Brain pericyte (primary cell): ENCODE results near the gene C1QTNF5.

Source experiments
- DNase-seq: peaks from one replicate; pipeline ENCODE4 v3.0.0-alpha.2; 2012; ENCODE audit warnings: low read depth, low spot score

C1QTNF5 gene

DNA sequence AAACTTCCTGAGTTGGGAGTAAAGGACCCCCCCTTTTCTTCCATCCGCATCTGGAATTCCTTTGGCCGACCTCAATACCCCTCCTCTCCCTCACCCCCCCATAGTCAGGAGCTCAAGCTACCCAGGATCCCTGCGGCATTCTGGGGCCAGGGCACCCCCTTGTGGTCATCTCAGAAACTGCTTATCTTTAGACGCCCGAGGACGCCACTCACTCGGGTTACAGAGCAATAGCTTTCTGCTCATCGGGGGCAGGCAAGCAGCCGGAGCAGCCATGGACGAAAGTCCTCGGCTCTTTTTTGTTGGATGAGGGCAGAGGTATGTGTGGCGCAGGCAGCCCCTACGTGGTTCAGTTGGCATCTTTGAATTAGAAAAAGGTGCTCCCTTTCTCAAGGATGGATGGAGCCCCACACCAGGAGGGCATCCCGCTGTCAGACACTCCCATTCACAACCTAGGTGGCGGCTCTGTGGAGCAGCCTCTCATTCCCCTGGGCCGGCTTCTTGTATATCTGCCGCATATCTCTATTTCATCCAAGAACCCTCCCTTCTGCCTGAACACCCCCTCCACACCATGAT, 2.3 kb downstream of the C1QTNF5 start:
- no peak for DNase-seq

DNA sequence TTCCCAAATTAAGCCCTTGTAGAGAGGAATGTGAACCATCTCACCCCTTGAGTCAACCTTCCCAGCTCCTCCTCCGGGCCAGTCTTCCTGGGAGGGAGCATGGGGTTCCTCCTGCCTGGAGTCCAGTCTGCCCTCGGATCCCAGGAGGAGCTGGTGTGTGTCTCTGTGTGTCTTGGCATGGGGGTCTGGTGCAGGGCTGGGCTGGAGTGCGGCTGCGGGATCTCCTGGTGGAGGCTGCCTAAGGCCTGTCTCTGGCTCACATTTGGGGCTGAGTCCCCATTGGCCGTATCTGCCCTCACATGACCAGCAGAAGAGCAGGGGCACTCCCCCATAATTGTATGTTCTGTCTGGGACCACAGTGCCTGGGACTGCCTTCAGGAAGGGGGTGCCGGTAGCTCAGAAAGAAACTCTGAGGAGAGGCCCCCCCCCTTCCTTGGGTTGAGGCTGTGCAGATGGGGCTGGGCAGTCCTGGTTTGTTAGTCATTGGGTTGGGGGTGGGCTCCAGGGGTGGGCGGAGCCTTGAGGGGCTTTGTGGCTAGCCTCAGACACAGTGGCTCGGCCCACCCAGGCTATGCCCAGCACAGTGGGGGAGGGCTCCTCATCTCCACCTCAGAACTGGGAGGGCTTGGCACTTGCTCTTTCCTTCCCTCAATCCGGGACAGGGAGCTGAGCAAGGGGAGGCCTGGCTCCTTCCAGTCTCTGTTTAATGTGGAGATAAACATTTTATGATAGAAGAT, 2.9 kb downstream of the C1QTNF5 start:
- DNase-seq, result no peak

GRCh38 chr11:119336744-119337469, 3.8 kb downstream of the C1QTNF5 start:
- DNase-seq, result no peak

DNA sequence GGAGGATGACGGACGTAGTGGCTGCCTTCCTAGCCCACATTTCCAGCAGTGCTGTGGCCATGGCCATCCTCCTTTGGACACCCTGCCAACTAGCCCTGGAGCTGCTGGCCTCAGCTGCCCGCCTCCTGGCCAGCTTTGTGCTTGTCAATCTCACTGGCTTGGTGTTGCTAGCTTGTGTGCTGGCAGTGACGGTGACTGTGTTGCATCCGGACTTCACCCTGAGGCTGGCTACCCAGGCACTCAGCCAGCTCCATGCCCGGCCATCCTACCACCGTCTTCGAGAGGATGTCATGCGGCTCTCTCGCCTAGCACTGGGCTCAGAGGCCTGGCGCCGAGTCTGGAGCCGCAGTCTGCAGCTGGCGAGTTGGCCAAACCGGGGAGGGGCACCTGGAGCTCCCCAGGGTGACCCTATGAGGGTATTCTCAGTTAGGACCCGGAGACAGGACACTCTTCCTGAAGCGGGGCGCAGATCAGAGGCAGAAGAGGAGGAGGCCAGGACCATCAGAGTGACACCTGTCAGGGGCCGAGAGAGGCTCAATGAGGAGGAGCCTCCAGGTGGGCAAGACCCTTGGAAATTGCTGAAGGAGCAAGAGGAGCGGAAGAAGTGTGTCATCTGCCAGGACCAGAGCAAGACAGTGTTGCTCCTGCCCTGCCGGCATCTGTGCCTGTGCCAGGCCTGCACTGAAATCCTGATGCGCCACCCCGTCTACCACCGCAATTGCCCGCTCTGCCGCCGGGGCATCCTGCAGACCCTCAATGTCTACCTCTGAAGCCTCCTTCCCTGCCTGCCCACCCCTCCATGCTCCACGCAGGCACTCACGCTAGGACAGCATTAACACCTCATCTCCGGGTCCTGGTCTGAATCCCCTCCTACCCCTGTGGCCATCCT, 4.8 kb downstream of the C1QTNF5 start:
- DNase-seq, result no peak

GRCh38 chr11:119335091-119335654, 5.5 kb downstream of the C1QTNF5 start:
- no peak for DNase-seq

DNA sequence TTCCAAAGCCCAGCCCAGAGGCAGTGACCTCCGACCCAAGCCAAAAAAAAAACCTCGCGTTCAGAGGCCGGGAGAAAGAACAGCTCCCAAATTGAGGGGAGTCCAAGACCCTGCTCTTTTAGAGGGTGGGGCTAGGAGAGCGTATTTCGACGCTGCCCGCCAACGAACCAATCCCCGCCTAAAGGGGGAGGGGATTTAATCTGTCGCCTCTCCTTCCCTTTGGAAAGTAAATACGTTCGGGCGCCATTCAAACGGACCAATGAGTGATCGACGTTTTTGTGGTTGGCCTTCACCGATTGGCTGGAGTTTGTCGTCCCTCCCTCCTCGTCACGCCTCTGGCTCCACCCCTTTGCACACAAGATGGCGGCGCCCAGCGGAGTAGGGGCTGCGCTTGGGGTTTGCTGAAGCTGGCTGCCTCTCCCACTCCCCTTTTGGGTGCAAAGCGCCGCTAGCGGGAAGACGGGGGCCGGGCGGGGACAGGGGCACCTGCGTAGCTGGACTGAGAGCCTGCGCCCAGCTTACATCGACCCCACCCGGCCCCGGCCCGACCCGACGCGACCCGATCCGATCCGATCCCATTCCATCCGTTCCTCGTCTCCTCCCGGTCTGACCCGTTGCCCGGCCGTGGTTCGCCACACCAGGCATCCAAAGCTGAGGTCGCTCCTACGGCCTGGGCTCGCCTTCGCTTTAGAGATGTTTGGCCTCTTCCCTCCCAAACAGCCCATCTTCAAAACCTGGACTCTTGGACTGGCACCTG, 6.3 kb downstream of the C1QTNF5 start, which contains the start of gene RNF26:
Gene RNF26, plus strand, starts transcription at position 354 of the 757 bp plus-strand sequence. CDS start 596 bp downstream, outside the sequence.
- peak; percentile 86 for DNase-seq

GRCh38 chr11:119332111-119332765, 8.4 kb downstream of the C1QTNF5 start:
- DNase-seq, result no peak

- DNase-seq, result no peak
These were observed 10.4 kb downstream of the C1QTNF5 start for GRCh38 chr11:119330237-119330636.

DNA sequence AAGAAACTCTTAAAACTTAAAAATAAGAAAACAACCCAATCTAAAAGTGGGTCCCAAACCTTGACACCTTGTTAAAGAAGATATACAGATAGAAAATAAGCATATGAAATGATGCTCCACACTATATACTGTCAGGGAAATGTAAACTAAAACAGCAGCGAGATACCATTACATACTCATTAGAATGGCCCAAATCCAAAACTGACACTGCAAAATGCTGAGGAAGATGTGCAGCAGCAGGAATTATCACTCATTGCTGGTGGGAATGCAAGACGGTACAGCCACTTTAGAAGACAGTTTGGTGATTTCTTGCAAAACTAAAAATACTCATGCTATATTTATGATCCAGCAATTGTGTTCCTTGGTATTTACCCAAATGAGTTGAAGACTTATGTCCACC, 11.4 kb downstream of the C1QTNF5 start:
- no peak for DNase-seq

- no peak for DNase-seq
These were observed 16.5 kb downstream of the C1QTNF5 start for GRCh38 chr11:119324189-119324588.

DNA sequence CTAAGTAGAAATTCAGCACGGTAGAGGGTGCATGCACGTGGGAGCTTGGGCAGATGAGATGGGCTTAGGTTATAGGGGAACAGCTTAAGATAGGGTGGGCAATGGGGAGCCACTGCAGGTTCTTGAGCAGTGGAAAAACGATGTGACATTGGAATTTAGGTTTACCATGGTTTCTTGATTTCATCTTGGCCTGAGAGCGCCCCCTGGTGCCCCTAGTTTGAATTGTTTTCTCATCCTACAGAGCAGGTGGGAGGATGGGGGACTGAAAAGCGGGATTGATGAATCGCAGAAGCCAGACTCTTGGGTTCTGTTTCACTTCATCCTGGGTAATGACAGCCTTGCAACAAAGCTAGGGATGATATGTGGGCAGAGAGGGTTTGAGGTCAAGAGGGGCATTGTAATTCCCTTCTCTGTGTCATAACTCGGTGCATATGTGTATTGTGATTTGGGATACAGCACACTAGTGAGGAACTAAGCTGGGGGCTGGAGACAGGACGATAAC, 17.1 kb downstream of the C1QTNF5 start:
- no peak for DNase-seq

- DNase-seq, result no peak
These were observed 17.7 kb downstream of the C1QTNF5 start for GRCh38 chr11:119322921-119323531.

GRCh38 chr11:119322360-119322739, 18.3 kb downstream of the C1QTNF5 start:
- DNase-seq, result no peak

DNA sequence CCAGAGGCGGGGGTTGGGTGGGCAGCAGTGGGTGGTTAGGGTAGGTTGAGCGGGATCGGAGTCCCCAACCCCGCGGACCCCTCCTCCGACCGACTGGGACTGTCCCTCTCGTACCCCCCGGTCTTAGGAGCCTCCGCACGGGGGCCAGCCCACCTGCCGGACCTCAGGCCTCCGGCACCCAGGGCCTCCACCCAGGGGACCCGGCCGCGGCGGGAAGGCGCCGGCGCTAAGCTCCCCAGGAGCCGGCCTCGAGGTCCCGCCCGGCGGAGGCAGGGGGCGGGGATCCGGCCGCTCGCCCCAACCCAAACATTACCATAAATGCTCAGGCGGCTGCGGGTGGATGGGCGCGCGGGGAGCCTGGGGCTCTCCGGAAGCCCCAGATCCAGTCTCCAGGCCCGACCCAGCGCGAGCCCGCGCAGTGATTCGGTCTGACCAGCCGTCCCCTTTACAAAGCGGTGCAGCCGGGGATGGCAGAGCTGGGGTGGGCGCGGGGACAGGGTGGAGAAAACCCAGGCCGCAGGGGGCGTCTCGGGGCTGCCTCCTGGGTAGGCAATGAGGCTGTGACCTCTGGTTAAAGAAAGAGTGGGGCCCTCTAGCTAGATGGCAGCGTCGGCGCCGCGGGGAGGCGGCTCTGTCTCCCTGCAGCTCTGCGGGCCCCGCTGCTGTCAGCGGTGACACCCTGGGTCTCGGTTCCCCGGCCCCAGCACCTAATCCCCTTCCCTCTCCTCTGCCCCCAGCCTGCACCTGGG, 19.7 kb downstream of the C1QTNF5 start:
- DNase-seq, result no peak

GRCh38 chr11:119320240-119320775, 20.4 kb downstream of the C1QTNF5 start:
- no peak for DNase-seq

- DNase-seq, result no peak
These were observed 20.9 kb downstream of the C1QTNF5 start for GRCh38 chr11:119319700-119320239.

- DNase-seq, result no peak
These were observed 21.5 kb downstream of the C1QTNF5 start for GRCh38 chr11:119319136-119319699.
